SJCRH30 (cell line): ENCODE measurements around the gene IGFN1. TPM values are rescaled to one million over a fixed set of nuclear protein-coding genes. Genes with fewer than 3 reads are reported as not detected.

Experiments used
- DNase-seq, 2 experiments: peaks; one replicate each; pipeline ENCODE4 v3.0.0-alpha.2; 2015 to 2020
- H3K27ac ChIP-seq: fragments of 250-450 bp; sonication (Bioruptor Pico); 2 replicates; pipeline ENCODE4 v1.5.1; 2020; ENCODE audit warnings: mild to moderate bottlenecking, moderate library complexity
- H3K27me3 ChIP-seq: fragments of 250-450 bp; sonication (Bioruptor Pico); 2 replicates; pipeline ENCODE4 v1.5.1; 2020; ENCODE audit warnings: mild to moderate bottlenecking, moderate library complexity
- H3K36me3 ChIP-seq: fragments of 250-450 bp; sonication (Bioruptor Pico); 2 replicates; pipeline ENCODE4 v1.5.1; 2020; ENCODE audit warnings: mild to moderate bottlenecking, moderate library complexity
- H3K4me1 ChIP-seq: fragments of 250-450 bp; sonication (Bioruptor Pico); 2 replicates; pipeline ENCODE4 v1.5.1; 2020; ENCODE audit warnings: mild to moderate bottlenecking, moderate library complexity
- H3K4me3 ChIP-seq: fragments of 250-450 bp; sonication (Bioruptor Pico); 2 replicates; pipeline ENCODE4 v1.5.1; 2020; ENCODE audit warnings: mild to moderate bottlenecking, moderate library complexity
- H3K9me3 ChIP-seq: fragments of 250-450 bp; sonication (Bioruptor Pico); replicated peaks from 2 replicates; pipeline ENCODE4 v1.5.1; 2020; ENCODE audit warnings: mild to moderate bottlenecking, moderate library complexity
- total RNA-seq: library from RNA; depleted of rRNA; stranded (reverse); fragments of >200 nt; shearing (Covaris generic); gene quantifications from 2 replicates; pipeline ENCODE4 v1.2.3, GENCODE V29; 2014; rRNA removed

Gene IGFN1
- total RNA-seq, 1 experiment from 2014 or later, result not detected

- Histone ChIP-seq H3K9me3 (no peaks in the 10 kb centered on the region), H3K4me3 (no peak overlapping the region), H3K4me1 (peaks cover 28% of the 10 kb centered on the region), H3K27me3 (no peaks in the 10 kb centered on the region), H3K27ac (no peak overlapping the region), H3K36me3 (no peaks in the 10 kb centered on the region)
- DNase-seq, result no peak
Observed at GRCh38 chr1:201272799-201273198, 82.2 kb downstream of the IGFN1 start.

GRCh38 chr1:201274616-201275252, 84.1 kb downstream of the IGFN1 start:
- Histone ChIP-seq H3K4me1 (peaks cover 12% of the 10 kb centered on the region), H3K4me3 (no peak overlapping the region), H3K27ac (peak overlapping the region; percentile 20), H3K27me3 (0 out of 2 replicates have a peak, but pooled peaks cover 5% of the 10 kb centered on the region), H3K9me3 (no peaks in the 10 kb centered on the region), H3K36me3 (no peaks in the 10 kb centered on the region)
- DNase-seq, result no peak

- peak; percentile 57 to 77 for DNase-seq
- Histone ChIP-seq H3K27ac (peak overlapping the region; percentile 28), H3K4me3 (no peak overlapping the region), H3K4me1 (peaks cover 12% of the 10 kb centered on the region), H3K36me3 (no peaks in the 10 kb centered on the region), H3K9me3 (no peaks in the 10 kb centered on the region), H3K27me3 (0 out of 2 replicates have a peak, but pooled peaks cover 5% of the 10 kb centered on the region)
Observed at GRCh38 chr1:201275253-201275666, 84.6 kb downstream of the IGFN1 start.

GRCh38 chr1:201276891-201277290, 86.3 kb downstream of the IGFN1 start:
- Histone ChIP-seq H3K36me3 (no peaks in the 10 kb centered on the region), H3K4me1 (peaks cover 12% of the 10 kb centered on the region)

GRCh38 chr1:201277441-201277840, 86.8 kb downstream of the IGFN1 start:
- no peak overlapping the region for H3K27ac ChIP-seq
- DNase-seq, result no peak
- H3K27me3 ChIP-seq, result peaks cover 5% of the 10 kb centered on the region; the same call in 1 of the 2 replicates
- no peaks in the 10 kb centered on the region for H3K36me3 ChIP-seq
- no peak overlapping the region for H3K4me3 ChIP-seq
- H3K9me3 ChIP-seq, result no peaks in the 10 kb centered on the region
- H3K4me1 ChIP-seq, result peaks cover 12% of the 10 kb centered on the region

More at GRCh38 chr1:201276891-201277290, 86.3 kb downstream of the IGFN1 start:
- no peak overlapping the region for H3K27ac ChIP-seq
- peaks cover 5% of the 10 kb centered on the region; the same call in 1 of the 2 replicates for H3K27me3 ChIP-seq
- H3K9me3 ChIP-seq, result no peaks in the 10 kb centered on the region
- no peak overlapping the region for H3K4me3 ChIP-seq
- no peak for DNase-seq

Other genes starting within 250 kb of the IGFN1 start
- gene KIF21B, start 167.1 kb upstream of the IGFN1 start, total RNA-seq, result 0.61 and 0.66 TPM in 2 replicates
- gene CACNA1S, start 78.4 kb upstream of the IGFN1 start, total RNA-seq, result 0.15 and 0.24 TPM in 2 replicates
- not detected in 2 replicates for gene ASCL5, start 63.6 kb upstream of the IGFN1 start, total RNA-seq
- 83.5 and 87.4 TPM in 2 replicates for gene TMEM9, start 36.4 kb upstream of the IGFN1 start, total RNA-seq
- not detected in 2 replicates for gene PKP1, start 92.7 kb downstream of the IGFN1 start, total RNA-seq
- gene TNNT2, start 186.9 kb downstream of the IGFN1 start, total RNA-seq, result 74.9 and 90.0 TPM in 2 replicates
- gene LAD1, start 208.5 kb downstream of the IGFN1 start, total RNA-seq, result 1.1 and 2.9 TPM in 2 replicates
- gene TNNI1, start 230.9 kb downstream of the IGFN1 start, total RNA-seq, result 230 and 281 TPM in 2 replicates